Lower lobe of right lung (tissue), 2 donors: ENCODE measurements around the gene ADGRB2. TPM values are rescaled to one million over a fixed set of nuclear protein-coding genes. Genes with fewer than 3 reads are reported as not detected.

Experiments
- ATAC-seq, 2 donors: fragments of 200-7000 bp; cut with Tn5 transposase; one replicate each; pipeline ENCODE4 v1.9.1; 2020 to 2022; ENCODE audit warnings: mild to moderate bottlenecking in 2 of 2, moderate library complexity in 2 of 2
- DNase-seq: peaks from one replicate; pipeline ENCODE4 v3.0.0-alpha.2; 2020
- H3K27ac ChIP-seq: fragments of 200-600 bp; one replicate; pipeline ENCODE4 v1.8.0; 2022
- H3K27me3 ChIP-seq: fragments of 200-600 bp; one replicate; pipeline ENCODE4 v1.8.0; 2022; ENCODE audit warnings: low read depth
- H3K36me3 ChIP-seq: fragments of 200-600 bp; one replicate; pipeline ENCODE4 v1.8.0; 2022; ENCODE audit warnings: mild to moderate bottlenecking
- H3K4me1 ChIP-seq: fragments of 200-600 bp; one replicate; pipeline ENCODE4 v1.8.0; 2022
- H3K4me3 ChIP-seq: fragments of 200-600 bp; one replicate; pipeline ENCODE4 v1.8.0; 2022; ENCODE audit warnings: mild to moderate bottlenecking
- H3K9me3 ChIP-seq: fragments of 200-600 bp; one replicate; pipeline ENCODE4 v1.8.0; 2022
- CTCF ChIP-seq: fragments of 200-600 bp; IDR thresholded peaks from one replicate; pipeline ENCODE4 v1.8.0; 2022; ENCODE audit warnings: antibody characterized with exemption, mild to moderate bottlenecking
- intact Hi-C: fragments of 100-400 bp; cut with DNase I; formaldehyde crosslinking; loops from one replicate; pipeline ENCODE4 v1.11.0; 2022
- total RNA-seq: library from RNA; stranded (reverse); fragmentation: NEBNext Ultra II Directional; extraction: Animal tissue kit (Norgen Biotek cat#: 25700); gene quantifications from one replicate; pipeline ENCODE4 v1.2.1, GENCODE V29; 2021
- donor health status: DM: no; HTN: yes; CAD: no; lungs with severe emphysema.

ADGRB2 gene
- total RNA-seq, 1 donor from 2014 or later, result 1.1 TPM

- no peak overlapping the region for H3K27ac ChIP-seq
- no peak for DNase-seq
- H3K4me3 ChIP-seq, result no peak overlapping the region
- intact Hi-C loops, result no loop called here
- peaks cover 10% of the 10 kb centered on the region for H3K27me3 ChIP-seq
- no peaks in the 10 kb centered on the region for H3K4me1 ChIP-seq
- peaks cover 7% of the 10 kb centered on the region for H3K36me3 ChIP-seq
- TF ChIP-seq CTCF, result no peak
- ATAC-seq, result no peak
- no peaks in the 10 kb centered on the region for H3K9me3 ChIP-seq
These were observed 70.9 kb downstream of the ADGRB2 start for GRCh38 chr1:31693231-31693630.

- intact Hi-C loops, result no loop called here
- Histone ChIP-seq H3K9me3 (no peaks in the 10 kb centered on the region), H3K27me3 (peaks cover 10% of the 10 kb centered on the region), H3K27ac (no peak overlapping the region), H3K36me3 (peaks cover 7% of the 10 kb centered on the region), H3K4me3 (no peak overlapping the region), H3K4me1 (no peaks in the 10 kb centered on the region)
- TF ChIP-seq CTCF, result no peak
- no peak for ATAC-seq
- DNase-seq, result no peak
These were observed 72.2 kb downstream of the ADGRB2 start for GRCh38 chr1:31691951-31692350.

GRCh38 chr1:31691446-31691845, 72.7 kb downstream of the ADGRB2 start:
- Histone ChIP-seq H3K36me3 (peaks cover 7% of the 10 kb centered on the region), H3K4me3 (no peak overlapping the region), H3K4me1 (no peaks in the 10 kb centered on the region), H3K9me3 (no peaks in the 10 kb centered on the region), H3K27me3 (peaks cover 10% of the 10 kb centered on the region), H3K27ac (no peak overlapping the region)
- ATAC-seq (no peak), DNase-seq (no peak)
- TF ChIP-seq CTCF, result no peak
- intact Hi-C loops, result no loop called here

GRCh38 chr1:31690921-31691320, 73.2 kb downstream of the ADGRB2 start:
- no peaks in the 10 kb centered on the region for H3K4me1 ChIP-seq
- DNase-seq, result no peak
- peaks cover 9% of the 10 kb centered on the region for H3K27me3 ChIP-seq
- TF ChIP-seq CTCF, result no peak
- H3K36me3 ChIP-seq, result peaks cover 7% of the 10 kb centered on the region
- intact Hi-C loops, result no loop called here
- no peak overlapping the region for H3K27ac ChIP-seq
- H3K4me3 ChIP-seq, result no peak overlapping the region
- no peaks in the 10 kb centered on the region for H3K9me3 ChIP-seq
- ATAC-seq, result no peak

GRCh38 chr1:31689854-31690253, 74.3 kb downstream of the ADGRB2 start:
- ATAC-seq (no peak), DNase-seq (no peak)
- H3K27ac ChIP-seq, result no peak overlapping the region
- H3K9me3 ChIP-seq, result no peaks in the 10 kb centered on the region
- no peak overlapping the region for H3K4me3 ChIP-seq
- intact Hi-C loops, result no loop called here
- TF ChIP-seq CTCF, result no peak
- H3K36me3 ChIP-seq, result peaks cover 7% of the 10 kb centered on the region
- H3K4me1 ChIP-seq, result no peaks in the 10 kb centered on the region
- peaks cover 6% of the 10 kb centered on the region for H3K27me3 ChIP-seq

- DNase-seq, result no peak
- peaks cover 2% of the 10 kb centered on the region for H3K36me3 ChIP-seq
- H3K4me3 ChIP-seq, result no peak overlapping the region
- intact Hi-C loops, result no loop called here
- peaks cover 10% of the 10 kb centered on the region for H3K27me3 ChIP-seq
- H3K9me3 ChIP-seq, result no peaks in the 10 kb centered on the region
- no peaks in the 10 kb centered on the region for H3K4me1 ChIP-seq
- H3K27ac ChIP-seq, result no peak overlapping the region
- ATAC-seq, result no peak
- TF ChIP-seq CTCF, result no peak
These were observed 74.8 kb downstream of the ADGRB2 start for GRCh38 chr1:31689379-31689778.
